Smooth muscle cell (in vitro differentiated cells): Measurements from ENCODE around the gene EAPP. TPM values are rescaled to one million over a fixed set of nuclear protein-coding genes. Genes with fewer than 3 reads are reported as not detected.
"Not testable (repeated sequence)": the region's sequence is repeated elsewhere in the genome, so short reads cannot be mapped to it uniquely, and the experiment has no call there.

Experiments
- DNase-seq: peaks from one replicate; lab custom pipeline; 2025; ENCODE audit not compliant: unreplicated experiment; lab: John Stamatoyannopoulos, UW
- H2AFZ ChIP-seq: fragments of 200-600 bp; sonication (generic); 2 replicates; pipeline ENCODE4 v1.6.0; 2016; ENCODE audit warnings: antibody characterized with exemption, low read depth, mild to moderate bottlenecking
- H3F3A ChIP-seq: fragments of 200-600 bp; sonication (generic); 2 replicates; pipeline ENCODE4 v1.6.0; 2017; ENCODE audit warnings: antibody characterized with exemption, low read depth
- H3K27ac ChIP-seq: fragments of 200-600 bp; sonication (generic); 2 replicates; pipeline ENCODE4 v1.5.1; 2016; ENCODE audit warnings: low read depth, mild to moderate bottlenecking
- H3K27me3 ChIP-seq: fragments of 200-600 bp; sonication (generic); 2 replicates; pipeline ENCODE4 v1.6.1; 2016; ENCODE audit warnings: low read depth, mild to moderate bottlenecking
- H3K36me3 ChIP-seq: fragments of 200-600 bp; sonication (generic); 2 replicates; pipeline ENCODE4 v1.5.1; 2016; ENCODE audit warnings: low read depth
- H3K4me1 ChIP-seq: fragments of 200-600 bp; sonication (generic); 2 replicates; pipeline ENCODE4 v1.5.1; 2016; ENCODE audit warnings: low read depth
- H3K4me2 ChIP-seq: fragments of 200-600 bp; sonication (generic); 2 replicates; pipeline ENCODE4 v1.6.0; 2016; ENCODE audit warnings: mild to moderate bottlenecking
- H3K4me3 ChIP-seq: fragments of 200-600 bp; sonication (generic); 2 replicates; pipeline ENCODE4 v1.5.1; 2016; ENCODE audit warnings: mild to moderate bottlenecking
- H3K79me2 ChIP-seq: fragments of 200-600 bp; sonication (generic); 2 replicates; pipeline ENCODE4 v1.6.0; 2016; ENCODE audit warnings: low read depth, mild to moderate bottlenecking
- H3K9ac ChIP-seq: fragments of 200-600 bp; sonication (generic); 2 replicates; pipeline ENCODE4 v1.6.0; 2016; ENCODE audit warnings: low read depth
- H3K9me3 ChIP-seq: fragments of 200-600 bp; sonication (generic); replicated peaks from 2 replicates; pipeline ENCODE4 v1.5.1; 2016; ENCODE audit warnings: low read depth
- H4K20me1 ChIP-seq: fragments of 200-600 bp; sonication (generic); 2 replicates; pipeline ENCODE4 v1.6.0; 2016; ENCODE audit warnings: low read depth
- CTCF ChIP-seq: fragments of 200-600 bp; sonication (generic); IDR thresholded peaks from 2 replicates; pipeline ENCODE4 v1.5.1; 2017; ENCODE audit warnings: borderline replicate concordance, mild to moderate bottlenecking, antibody characterized with exemption; ENCODE audit not compliant: insufficient read depth, poor library complexity, severe bottlenecking
- WGBS: methylation state at CpG from one replicate; pipeline ENCODE4 v1.1.7; 2016; ENCODE audit warnings: low lambda C conversion rate; 5-methylcytosine and 5-hydroxymethylcytosine counted together
- polyA plus RNA-seq: library from polyadenylated mRNA; unstranded; fragments of >200 nt; fragmentation: Nextera tagmentation; extraction: Ambion mirVana; gene quantifications from 2 replicates; pipeline ENCODE4 v1.2.1, GENCODE V29; 2016
- total RNA-seq: library from RNA; depleted of rRNA; stranded (reverse); fragments of >200 nt; gene quantifications from 2 replicates; pipeline ENCODE4 v1.2.3, GENCODE V29; 2014

The EAPP gene
- total and polyA plus RNA-seq, 2 experiments from 2014 or later: 43.1 to 50.3 TPM

GRCh38 chr14:34562776-34563150 lies 23.3 kb upstream of the EAPP start:
- Histone ChIP-seq H3K4me3 (no peak overlapping the region), H3K36me3 (peaks cover 19% of the 10 kb centered on the region), H3K4me2 (no peak overlapping the region), H3K4me1 (no peaks in the 10 kb centered on the region), H4K20me1 (no peaks in the 10 kb centered on the region), H3K27ac (no peak overlapping the region), H3K9ac (no peak overlapping the region), H3K9me3 (no peaks in the 10 kb centered on the region), H3F3A (no peaks in the 10 kb centered on the region), H2AFZ (no peak overlapping the region), H3K27me3 (no peaks in the 10 kb centered on the region), H3K79me2 (no peaks in the 10 kb centered on the region)
- DNase-seq: no peak
- TF ChIP-seq CTCF: no peak
- 93% methylated on average over 8 of the region's 8 CpGs for WGBS

DNA sequence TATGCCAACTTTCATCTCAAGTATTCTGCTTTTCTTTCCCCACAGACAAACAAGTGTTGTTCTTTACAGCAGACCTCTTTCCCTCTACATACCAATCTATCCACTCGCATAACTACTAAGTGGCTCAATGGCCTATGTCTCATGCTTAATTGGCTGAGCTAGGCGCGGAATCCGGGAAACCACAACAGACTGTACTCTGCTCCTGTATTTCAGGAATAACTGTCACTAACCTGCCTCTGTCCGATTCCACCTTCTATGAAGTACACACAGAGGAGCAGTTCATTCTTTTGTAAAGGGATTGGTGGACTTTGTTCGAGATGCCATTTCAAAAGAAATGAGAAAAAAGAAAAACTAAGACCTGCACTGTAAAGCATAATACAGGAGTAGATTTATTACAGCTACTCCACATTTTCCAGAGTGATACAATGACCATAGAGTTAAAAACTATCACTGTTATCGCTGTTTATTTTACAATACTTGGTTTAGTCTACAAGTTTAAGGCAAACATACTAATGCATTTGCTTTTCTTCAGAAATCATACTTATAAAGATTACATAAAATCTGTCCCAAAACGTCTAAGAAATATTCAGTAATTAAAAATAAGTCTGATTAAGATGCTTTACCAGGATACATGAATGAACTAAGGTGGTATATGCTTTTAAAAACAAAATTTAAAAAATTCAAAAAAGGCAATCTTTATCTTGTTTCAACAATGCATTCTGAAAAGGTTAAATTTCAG lies 22.7 kb upstream of the EAPP start:
- not testable (repeated sequence) for H3K9me3 ChIP-seq, H3K79me2 ChIP-seq, H3K4me1 ChIP-seq, H3K27me3 ChIP-seq, H3K27ac ChIP-seq, H3K9ac ChIP-seq, H2AFZ ChIP-seq, H3K4me2 ChIP-seq, H3K4me3 ChIP-seq, H4K20me1 ChIP-seq, H3F3A ChIP-seq, DNase-seq
- H3K36me3 ChIP-seq: peaks cover 19% of the 10 kb centered on the region
- WGBS: 85% methylated on average over 7 of the region's 8 CpGs

- not testable (repeated sequence) for H3F3A ChIP-seq, H2AFZ ChIP-seq, DNase-seq, H3K27ac ChIP-seq, H3K9ac ChIP-seq, H3K79me2 ChIP-seq, H3K4me1 ChIP-seq, H3K4me2 ChIP-seq, H4K20me1 ChIP-seq, H3K4me3 ChIP-seq, H3K36me3 ChIP-seq, H3K27me3 ChIP-seq, H3K9me3 ChIP-seq
- WGBS: no CpG with 5 or more reads among the region's 35 CpGs
Observed at GRCh38 chr14:34556498-34556829, 17.0 kb upstream of the EAPP start.

GRCh38 chr14:34555583-34556497 lies 16.3 kb upstream of the EAPP start:
- WGBS: no CpG with 5 or more reads among the region's 49 CpGs
- not testable (repeated sequence) for H3K9me3 ChIP-seq, H3K4me3 ChIP-seq, H4K20me1 ChIP-seq, DNase-seq, H3K79me2 ChIP-seq, H3K27me3 ChIP-seq, H3K4me2 ChIP-seq, H3F3A ChIP-seq, H3K27ac ChIP-seq, H2AFZ ChIP-seq, H3K9ac ChIP-seq, H3K4me1 ChIP-seq, H3K36me3 ChIP-seq

GRCh38 chr14:34554540-34555250 lies 15.2 kb upstream of the EAPP start:
- Histone ChIP-seq H3K27ac (no peak overlapping the region), H3F3A (no peaks in the 10 kb centered on the region), H3K79me2 (no peaks in the 10 kb centered on the region), H3K4me3 (no peak overlapping the region), H4K20me1 (no peaks in the 10 kb centered on the region), H3K4me1 (no peaks in the 10 kb centered on the region), H3K9ac (no peak overlapping the region), H3K27me3 (no peaks in the 10 kb centered on the region), H3K9me3 (no peaks in the 10 kb centered on the region), H3K4me2 (peak overlapping the region; percentile 51), H2AFZ (no peak overlapping the region), H3K36me3 (no peaks in the 10 kb centered on the region)
- TF ChIP-seq CTCF: no peak
- no peak for DNase-seq
- WGBS: 83% methylated on average over 9 of the region's 9 CpGs

- H4K20me1 ChIP-seq, DNase-seq, H3K4me2 ChIP-seq, H3K4me3 ChIP-seq, H3K9ac ChIP-seq, H3F3A ChIP-seq, H3K36me3 ChIP-seq, H3K9me3 ChIP-seq, H3K79me2 ChIP-seq, H3K4me1 ChIP-seq, H2AFZ ChIP-seq, H3K27me3 ChIP-seq, H3K27ac ChIP-seq: not testable (repeated sequence)
- 91% methylated on average over 19 of the region's 19 CpGs for WGBS
Observed at GRCh38 chr14:34549276-34549966, 9.9 kb upstream of the EAPP start.
